HuH-7 (cell line): ENCODE measurements around the gene PLCG2.

ENCODE experiments used
- DNase-seq: peaks from one replicate; pipeline ENCODE4 v3.0.0; 2011; ENCODE audit warnings: low spot score

Gene PLCG2

GRCh38 chr16:81816351-81816750 is 37.3 kb downstream of the PLCG2 start:
- DNase-seq = no peak

- DNase-seq = no peak
These were observed 37.7 kb downstream of the PLCG2 start for GRCh38 chr16:81816793-81817210.

DNA sequence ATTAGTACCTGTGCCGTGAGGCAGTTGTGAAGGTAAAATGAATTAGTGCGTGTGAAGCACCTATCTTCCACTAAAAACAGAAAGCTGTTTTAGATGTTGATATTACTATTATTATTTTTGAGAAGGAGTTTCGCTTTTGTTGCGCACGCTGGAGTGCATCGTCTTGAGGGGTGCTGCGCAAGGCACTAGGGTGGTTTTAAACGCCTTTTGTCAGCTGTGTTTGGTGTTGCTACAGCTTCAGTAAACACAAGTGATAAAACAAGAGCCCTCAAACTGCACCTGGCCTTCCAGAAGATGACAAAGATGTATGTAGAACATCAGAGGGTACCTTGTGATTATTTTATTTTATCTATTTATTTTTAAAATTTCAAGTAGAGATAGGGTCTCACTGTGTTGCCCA is 38.2 kb downstream of the PLCG2 start:
- DNase-seq = no peak

DNA sequence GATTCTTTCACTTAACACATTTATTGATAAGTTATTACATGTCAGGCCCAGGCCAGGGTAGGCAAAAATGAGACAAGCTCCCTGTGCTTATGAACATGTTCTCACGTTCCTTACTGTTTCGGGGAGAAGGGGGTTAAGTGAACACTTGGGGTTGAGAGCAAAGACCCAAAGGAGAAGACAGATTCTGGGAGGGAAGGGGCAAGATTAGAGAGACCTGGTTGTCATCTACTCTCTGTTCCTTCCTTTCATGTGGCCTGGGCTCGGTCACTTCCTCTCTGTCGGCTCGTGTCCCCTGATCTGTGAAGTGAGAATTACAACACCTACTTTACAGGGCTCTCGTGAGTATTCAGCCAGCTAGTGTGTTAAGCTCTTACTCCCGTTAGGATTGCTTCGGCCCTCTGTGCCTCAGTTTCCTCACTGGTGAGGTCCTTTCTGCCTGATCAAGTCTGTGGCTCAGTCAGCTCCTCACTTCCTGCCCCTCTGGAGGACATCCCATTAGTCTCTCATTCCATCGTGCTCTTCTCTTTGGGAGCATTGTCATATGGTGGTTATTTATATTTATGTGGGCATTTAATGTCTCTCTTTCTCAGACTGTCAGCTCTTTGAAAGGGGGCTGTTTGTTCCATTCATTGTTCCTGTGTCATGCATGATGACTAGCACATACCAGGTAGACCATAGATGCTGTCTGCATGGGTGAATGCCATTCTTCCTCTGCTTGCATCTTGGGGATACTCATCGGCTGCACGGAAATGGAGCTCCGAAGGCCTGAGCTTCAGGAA is 38.9 kb downstream of the PLCG2 start:
- no peak for DNase-seq

DNA sequence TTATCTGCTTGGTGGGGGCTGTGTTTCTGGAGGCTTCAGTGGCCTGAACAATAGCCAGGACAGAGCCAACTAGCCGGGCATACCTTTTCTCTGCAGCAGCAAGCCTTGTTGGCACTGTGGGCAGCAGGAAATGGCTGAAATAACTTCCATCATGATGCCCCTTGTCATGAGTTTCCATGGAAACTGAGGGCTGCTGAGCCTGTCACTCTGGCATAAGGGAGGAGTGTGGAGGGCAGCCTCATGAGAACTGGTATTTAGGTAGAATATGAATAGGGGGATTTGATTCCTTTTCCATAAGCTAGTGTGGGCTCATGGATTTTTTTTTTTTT is 39.4 kb downstream of the PLCG2 start:
- DNase-seq = no peak

GRCh38 chr16:81818905-81819304 is 39.8 kb downstream of the PLCG2 start:
- no peak for DNase-seq

- DNase-seq = no peak
These were observed 42.5 kb downstream of the PLCG2 start for GRCh38 chr16:81821436-81822128.

- DNase-seq = no peak
These were observed 44.0 kb downstream of the PLCG2 start for GRCh38 chr16:81823111-81823510.

DNA sequence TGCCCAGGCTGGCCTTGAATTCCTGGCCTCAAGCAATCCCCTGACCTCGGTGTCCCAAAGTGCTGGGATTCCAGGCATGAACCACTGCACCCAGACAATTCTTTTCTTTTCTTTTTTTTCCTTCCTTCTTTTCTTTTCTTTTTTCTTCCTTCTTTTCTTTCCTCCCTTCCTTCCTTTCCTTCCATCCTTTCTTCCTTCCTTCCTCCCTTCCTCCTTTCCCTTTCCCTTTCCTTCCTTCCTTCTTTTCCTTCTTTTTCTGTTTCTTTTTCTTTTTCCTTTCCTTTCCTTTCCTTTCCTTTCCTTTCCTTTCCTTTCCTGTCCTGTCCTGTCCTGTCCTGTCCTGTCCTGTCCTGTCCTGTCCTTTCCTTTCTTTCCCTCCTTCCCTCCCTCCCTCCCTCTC is 44.6 kb downstream of the PLCG2 start:
- no peak for DNase-seq

GRCh38 chr16:81826523-81826922 is 47.4 kb downstream of the PLCG2 start:
- no peak for DNase-seq

GRCh38 chr16:81830845-81831540 is 51.9 kb downstream of the PLCG2 start:
- DNase-seq = no peak

DNA sequence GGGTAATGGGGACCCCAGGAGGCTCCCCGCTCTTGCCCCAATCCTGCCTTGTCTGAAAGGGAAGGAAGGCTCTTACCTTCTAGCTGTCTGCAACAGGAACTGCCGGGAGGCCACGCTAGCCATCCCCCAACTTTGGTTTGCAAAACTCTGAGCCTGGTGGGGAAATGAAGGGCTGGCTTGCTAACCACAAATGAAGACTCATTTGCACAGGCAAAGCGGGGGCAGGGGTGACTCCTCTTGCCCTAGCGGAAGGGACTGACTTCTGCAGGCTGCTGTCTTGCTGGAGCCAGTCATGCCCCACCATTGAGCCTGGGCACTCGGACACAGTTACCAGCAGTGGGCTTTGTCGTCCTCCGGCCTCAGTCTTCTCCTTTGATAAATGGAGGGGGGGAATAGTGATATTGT is 52.6 kb downstream of the PLCG2 start:
- DNase-seq = no peak

GRCh38 chr16:81832801-81833547 is 53.9 kb downstream of the PLCG2 start:
- no peak for DNase-seq

- DNase-seq = no peak
These were observed 54.7 kb downstream of the PLCG2 start for GRCh38 chr16:81833751-81834150.

GRCh38 chr16:81834868-81835267 is 55.8 kb downstream of the PLCG2 start:
- no peak for DNase-seq

DNA sequence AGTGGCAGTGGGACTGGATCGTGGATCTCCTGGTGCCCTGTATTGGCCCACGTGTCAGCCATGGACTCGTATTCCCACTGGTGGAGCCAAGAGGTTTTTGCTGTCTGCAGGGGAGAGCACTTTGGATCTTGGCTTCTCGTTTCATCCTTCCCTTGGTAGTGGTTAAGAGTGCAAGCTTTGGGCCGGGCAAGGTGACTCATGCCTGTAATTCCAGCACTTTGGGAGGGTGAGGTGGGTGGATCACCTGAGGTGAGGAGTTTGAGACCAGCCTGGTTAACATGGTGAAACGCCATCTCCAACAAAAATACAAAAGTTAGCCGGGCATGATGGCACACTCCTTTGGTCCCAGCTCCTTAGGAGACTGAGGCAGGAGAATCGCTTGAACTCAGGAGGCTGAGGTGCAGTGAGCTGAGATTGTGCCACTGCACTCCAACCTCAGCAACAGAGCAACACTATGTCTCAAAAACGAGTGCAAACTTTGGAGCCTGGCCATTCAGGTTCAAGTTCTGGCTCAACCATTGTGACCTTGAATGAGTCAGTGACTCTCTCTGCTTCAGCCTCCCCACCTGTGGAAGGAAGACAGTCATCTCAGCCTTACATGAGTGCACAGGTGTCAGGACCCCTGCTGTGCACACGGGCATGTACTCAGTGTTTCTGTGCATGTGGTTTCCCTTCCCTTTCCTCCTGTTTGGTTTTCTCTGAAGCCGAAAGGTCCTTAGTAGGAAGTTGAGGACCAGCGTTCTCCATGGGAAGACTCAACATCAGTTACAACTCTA is 57.4 kb downstream of the PLCG2 start:
- no peak for DNase-seq

DNA sequence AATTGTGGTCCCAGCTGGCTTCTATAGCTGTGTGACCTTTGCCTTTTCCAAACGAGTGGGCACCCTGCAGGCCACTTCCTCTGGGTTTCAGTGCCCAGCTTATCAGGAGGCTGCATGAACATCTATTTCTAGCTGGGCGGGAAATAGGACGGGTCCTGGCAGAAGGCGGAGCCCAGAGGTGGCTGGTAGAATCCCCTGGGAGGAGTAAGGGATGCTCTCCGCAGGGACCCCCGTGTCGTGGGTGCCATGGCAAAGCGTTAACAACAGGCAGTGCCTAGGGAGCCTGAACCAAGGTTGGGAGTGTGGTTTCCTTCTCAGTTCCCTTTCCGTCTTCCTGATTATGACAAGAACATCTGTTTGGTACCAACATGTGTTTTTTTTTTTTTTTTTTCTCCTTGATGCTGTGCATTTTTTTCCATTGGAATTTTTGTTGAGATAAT is 58.2 kb downstream of the PLCG2 start:
- no peak for DNase-seq

DNA sequence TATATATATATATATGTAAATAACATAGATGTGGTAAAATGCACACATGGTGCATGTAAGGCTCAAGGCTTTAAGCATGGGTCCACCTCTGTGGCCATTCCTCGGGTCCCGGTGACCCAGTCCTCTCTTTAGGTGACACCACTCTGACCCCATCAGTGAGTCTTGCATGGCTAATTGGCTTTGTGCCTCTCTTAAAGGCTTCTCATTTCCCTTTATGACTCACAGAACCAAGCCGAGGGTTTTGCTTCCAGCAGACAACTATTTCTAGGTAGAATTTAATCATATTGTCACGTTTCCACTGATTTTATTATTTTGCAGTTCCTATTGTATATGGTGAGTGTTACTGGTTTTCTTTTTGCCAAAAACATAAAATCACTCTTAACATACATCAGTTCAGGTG is 59.7 kb downstream of the PLCG2 start:
- no peak for DNase-seq

GRCh38 chr16:81841722-81842121 is 62.6 kb downstream of the PLCG2 start:
- no peak for DNase-seq

DNA sequence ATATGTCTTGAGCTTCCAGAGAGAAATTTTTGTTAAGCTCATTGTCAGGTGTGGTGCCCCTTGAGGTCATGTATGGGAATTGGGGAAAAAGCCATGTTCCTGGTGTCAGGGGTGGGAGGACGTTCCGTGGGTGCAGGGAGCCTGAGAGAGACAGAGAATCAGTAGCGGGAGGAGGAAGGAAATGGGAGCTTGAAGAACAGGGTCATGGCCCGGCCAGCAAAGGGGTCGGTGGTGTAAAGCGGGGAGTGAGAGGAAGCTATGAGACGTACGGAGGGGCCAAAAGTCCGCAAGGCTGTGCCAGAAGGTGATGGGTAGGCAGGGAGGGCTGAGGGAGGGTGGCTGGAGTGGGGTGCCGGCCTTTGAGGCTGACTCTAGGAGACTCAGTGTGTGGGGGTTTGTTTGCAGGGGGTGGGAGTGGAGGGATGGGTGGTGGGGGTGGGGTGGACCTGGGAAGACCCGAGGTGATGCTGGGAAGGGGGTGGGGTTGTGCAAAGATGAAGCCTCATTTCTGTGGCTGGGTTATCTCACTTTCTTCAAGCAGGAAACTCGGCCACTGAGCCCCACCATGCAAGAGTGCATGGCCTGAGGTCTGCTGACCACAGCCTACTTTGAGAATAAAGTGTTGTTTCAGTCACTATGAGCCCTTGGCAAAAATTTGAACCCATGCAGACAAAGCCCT is 63.6 kb downstream of the PLCG2 start:
- DNase-seq = no peak

DNA sequence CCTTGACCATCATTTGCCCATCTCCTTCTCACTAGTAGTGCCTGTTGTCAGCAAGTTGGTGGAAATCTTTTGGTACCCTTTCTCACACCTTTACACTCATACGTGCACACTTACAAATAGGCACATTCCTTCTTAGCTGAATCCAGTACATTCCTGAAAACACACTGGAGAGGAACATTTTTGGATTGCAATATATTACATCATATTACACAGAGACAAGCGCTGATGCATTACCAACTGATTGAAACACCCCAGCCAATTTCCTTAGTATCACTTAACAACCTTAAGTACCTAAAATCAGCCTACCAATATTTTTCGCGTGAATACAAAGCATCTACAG is 64.1 kb downstream of the PLCG2 start:
- DNase-seq = no peak
